Measurements from ENCODE around the gene VSTM4.

The VSTM4 gene

DNA sequence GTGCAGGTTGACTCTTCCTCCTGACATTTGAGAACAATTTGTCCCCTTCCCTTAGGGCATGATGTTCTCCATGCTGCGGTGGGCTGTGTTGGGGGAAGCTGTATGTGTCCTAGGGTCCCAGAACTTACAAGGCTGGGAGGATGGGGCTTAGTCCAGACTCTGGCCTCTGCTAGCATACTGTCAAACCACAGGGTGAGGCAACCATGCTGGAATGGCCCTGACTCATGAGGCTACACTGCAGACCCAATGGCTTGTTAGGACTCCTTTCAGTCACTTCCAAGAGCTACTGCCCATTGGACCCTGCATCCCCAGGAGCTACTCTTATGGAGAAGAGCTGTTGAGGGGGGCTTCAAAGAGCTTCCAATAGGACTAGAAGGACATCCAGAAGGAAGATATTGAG, 38.6 kb upstream of the VSTM4 start:
- POLR2A ChIA-PET: no interaction called here
- no peak for TF ChIP-seq CTCF (IDR thresholded peaks at IDR 0.05; ENCODE audit: control extremely low read depth, extremely low read depth, low read depth, missing control alignments)
- DNase-seq (ENCODE audit: extremely low spot score): no peak
- CTCF ChIA-PET: interaction anchor here (1.1 kb wide), 1 partner anchor 209 kb away, joined by 3 read pairs; no protein-coding TSS in a partner anchor

GRCh38 chr10:49153115-49153514, 37.8 kb upstream of the VSTM4 start:
- no peak for TF ChIP-seq CTCF (IDR thresholded peaks at IDR 0.05; ENCODE audit: control extremely low read depth, extremely low read depth, low read depth, missing control alignments)
- ChIA-PET CTCF (no interaction called here), POLR2A (no interaction called here)
- no peak for DNase-seq (ENCODE audit: extremely low spot score)

- ChIA-PET POLR2A (interaction anchor here (0.7 kb wide), 1 partner anchor 26 kb away, joined by 4 read pairs; no protein-coding TSS in a partner anchor), CTCF (interaction anchor here (0.7 kb wide), 1 partner anchor 52 kb away, joined by 3 read pairs; no protein-coding TSS in a partner anchor)
- TF ChIP-seq CTCF (IDR thresholded peaks at IDR 0.05; ENCODE audit: control extremely low read depth, extremely low read depth, low read depth, missing control alignments): no peak
- DNase-seq (ENCODE audit: extremely low spot score): no peak
Measured at GRCh38 chr10:49152663-49153062, 37.3 kb upstream of the VSTM4 start.

- ChIA-PET CTCF (interaction anchor here (0.7 kb wide), 1 partner anchor 51 kb away, joined by 3 read pairs; no protein-coding TSS in a partner anchor), POLR2A (interaction anchor here (0.7 kb wide), 1 partner anchor 27 kb away, joined by 4 read pairs; no protein-coding TSS in a partner anchor)
- no peak for DNase-seq (ENCODE audit: extremely low spot score)
- no peak for TF ChIP-seq CTCF (IDR thresholded peaks at IDR 0.05; ENCODE audit: control extremely low read depth, extremely low read depth, low read depth, missing control alignments)
Measured at GRCh38 chr10:49152037-49152436, 36.7 kb upstream of the VSTM4 start.

GRCh38 chr10:49151481-49151880, 36.2 kb upstream of the VSTM4 start:
- no peak for DNase-seq (ENCODE audit: extremely low spot score)
- TF ChIP-seq CTCF (IDR thresholded peaks at IDR 0.05; ENCODE audit: control extremely low read depth, extremely low read depth, low read depth, missing control alignments): no peak
- POLR2A ChIA-PET: no interaction called here
- CTCF ChIA-PET: interaction anchor here (1.0 kb wide), 1 partner anchor 256 kb away, joined by 4 read pairs; no protein-coding TSS in a partner anchor

GRCh38 chr10:49151025-49151445, 35.7 kb upstream of the VSTM4 start:
- no peak for DNase-seq (ENCODE audit: extremely low spot score)
- CTCF ChIA-PET: interaction anchor here (1.0 kb wide), 1 partner anchor 257 kb away, joined by 4 read pairs; no protein-coding TSS in a partner anchor
- TF ChIP-seq CTCF (IDR thresholded peaks at IDR 0.05; ENCODE audit: control extremely low read depth, extremely low read depth, low read depth, missing control alignments): no peak
- POLR2A ChIA-PET: no interaction called here

Measured in GM10248 (cell line).